KG1 (cell line): Measurements from ENCODE around the gene RNU7-1.

Source experiments
- DNase-seq: peaks from one replicate; lab custom pipeline; 2025; lab: John Stamatoyannopoulos, UW

Gene RNU7-1

DNA sequence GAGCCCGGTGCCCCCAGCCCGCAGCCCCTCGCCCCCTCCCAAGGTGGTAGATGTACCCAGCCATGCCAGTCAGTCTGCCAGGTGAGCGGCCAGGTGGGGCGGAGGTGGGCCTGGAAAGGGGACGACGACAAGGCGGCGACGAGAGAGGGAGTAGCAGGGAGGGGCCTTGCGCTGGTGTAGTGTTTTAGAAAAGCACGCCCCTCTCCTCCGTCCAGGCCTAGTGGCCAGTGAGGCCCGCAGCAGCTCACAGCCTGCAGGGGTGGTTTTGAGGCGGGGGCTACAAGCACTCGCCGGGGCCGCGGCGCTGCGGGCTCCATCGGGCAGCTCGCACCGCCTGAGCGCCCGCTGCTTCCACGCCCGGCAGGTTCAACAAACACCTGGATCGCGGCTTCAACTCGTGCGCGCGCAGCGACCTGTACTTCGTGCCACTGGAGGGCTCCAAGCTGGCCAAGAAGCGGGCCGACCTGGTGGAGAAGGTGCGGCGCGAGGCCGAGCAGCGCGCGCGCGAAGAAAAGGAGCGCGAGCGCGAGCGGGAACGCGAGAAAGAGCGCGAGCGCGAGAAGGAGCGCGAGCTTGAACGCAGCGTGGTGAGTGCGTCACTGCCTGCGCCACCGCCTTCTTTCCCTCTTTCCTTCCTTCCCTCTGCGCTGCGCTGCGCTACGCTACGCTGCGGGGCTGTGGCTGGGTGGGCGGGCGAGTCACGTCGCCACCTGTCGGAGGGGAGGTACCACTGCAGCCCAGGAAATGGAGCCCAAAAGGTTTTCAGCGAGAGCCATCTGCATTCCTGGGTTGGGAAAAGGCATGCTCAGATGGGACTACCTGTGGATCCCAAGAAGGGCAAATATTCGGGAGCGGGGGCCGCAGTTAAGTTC, 5.9 kb upstream of the RNU7-1 start:
- DNase-seq: peak; percentile 92

DNA sequence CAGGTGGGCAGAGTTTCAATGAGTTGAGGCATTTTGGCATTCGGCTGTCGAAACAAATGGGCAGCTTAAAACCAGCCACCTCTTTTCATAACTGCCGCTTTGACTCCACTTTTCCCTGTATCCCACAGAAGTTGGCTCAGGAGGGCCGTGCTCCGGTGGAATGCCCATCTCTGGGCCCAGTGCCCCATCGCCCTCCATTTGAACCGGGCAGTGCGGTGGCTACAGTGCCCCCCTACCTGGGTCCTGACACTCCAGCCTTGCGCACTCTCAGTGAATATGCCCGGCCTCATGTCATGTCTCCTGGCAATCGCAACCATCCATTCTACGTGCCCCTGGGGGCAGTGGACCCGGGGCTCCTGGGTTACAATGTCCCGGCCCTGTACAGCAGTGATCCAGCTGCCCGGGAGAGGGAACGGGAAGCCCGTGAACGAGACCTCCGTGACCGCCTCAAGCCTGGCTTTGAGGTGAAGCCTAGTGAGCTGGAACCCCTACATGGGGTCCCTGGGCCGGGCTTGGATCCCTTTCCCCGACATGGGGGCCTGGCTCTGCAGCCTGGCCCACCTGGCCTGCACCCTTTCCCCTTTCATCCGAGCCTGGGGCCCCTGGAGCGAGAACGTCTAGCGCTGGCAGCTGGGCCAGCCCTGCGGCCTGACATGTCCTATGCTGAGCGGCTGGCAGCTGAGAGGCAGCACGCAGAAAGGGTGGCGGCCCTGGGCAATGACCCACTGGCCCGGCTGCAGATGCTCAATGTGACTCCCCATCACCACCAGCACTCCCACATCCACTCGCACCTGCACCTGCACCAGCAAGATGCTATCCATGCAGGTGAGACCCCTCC, 5.0 kb upstream of the RNU7-1 start:
- no peak for DNase-seq

DNA sequence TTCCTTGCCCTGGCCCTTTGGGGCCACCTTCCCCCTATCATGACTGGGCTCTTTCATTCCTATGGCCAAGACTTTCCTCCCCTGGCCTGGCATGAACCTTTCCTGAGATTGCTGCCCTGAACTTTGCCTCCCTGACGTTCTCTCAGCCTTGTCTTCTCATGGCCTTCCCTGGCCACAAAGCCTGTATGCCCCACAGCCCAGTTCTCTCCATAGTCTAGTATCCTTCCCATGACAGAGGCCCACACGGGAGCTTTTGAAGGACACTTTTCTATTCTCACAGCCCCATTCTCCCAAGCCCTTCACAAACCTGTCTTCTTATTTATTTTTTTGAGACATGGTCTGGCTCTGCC, 4.5 kb upstream of the RNU7-1 start:
- no peak for DNase-seq

DNA sequence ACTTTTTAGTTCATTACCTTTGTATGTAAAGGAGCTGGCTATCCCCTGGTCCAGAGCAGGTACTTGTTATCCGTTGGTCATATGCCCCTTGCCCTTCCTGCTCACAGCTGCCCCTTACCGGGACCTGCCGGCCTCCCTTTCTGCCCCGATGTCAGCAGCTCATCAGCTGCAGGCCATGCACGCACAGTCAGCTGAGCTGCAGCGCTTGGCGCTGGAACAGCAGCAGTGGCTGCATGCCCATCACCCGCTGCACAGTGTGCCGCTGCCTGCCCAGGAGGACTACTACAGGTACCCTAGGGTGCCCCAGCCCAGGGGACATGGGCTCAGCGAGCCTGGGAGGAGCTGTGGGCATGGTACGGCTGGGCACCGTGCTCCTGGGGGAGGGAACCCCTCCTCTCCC, 2.3 kb upstream of the RNU7-1 start:
- no peak for DNase-seq

DNA sequence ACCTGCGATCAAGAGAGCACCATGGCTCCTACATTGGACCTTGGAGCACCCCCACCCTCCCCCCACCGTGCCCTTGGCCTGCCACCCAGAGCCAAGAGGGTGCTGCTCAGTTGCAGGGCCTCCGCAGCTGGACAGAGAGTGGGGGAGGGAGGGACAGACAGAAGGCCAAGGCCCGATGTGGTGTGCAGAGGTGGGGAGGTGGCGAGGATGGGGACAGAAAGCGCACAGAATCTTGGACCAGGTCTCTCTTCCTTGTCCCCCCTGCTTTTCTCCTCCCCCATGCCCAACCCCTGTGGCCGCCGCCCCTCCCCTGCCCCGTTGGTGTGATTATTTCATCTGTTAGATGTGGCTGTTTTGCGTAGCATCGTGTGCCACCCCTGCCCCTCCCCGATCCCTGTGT, 1.8 kb upstream of the RNU7-1 start:
- no peak for DNase-seq

DNA sequence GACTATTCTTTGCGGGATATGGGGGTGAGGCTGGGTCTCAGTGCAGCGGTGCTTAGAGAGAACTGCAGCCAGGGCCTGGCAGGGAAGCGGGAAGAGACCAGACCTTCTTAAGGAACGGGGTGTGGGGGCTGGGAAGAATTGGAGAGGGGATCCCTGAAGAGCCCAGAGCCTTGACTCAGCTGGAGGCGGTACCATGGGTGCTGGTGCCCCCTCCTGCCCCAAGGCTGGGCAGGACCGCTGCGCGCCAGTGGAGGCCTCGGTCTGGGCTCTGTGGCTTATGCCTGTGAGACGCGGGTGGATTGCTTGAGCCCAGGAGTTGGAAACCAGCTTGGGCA, 1.3 kb upstream of the RNU7-1 start:
- DNase-seq: no peak

DNA sequence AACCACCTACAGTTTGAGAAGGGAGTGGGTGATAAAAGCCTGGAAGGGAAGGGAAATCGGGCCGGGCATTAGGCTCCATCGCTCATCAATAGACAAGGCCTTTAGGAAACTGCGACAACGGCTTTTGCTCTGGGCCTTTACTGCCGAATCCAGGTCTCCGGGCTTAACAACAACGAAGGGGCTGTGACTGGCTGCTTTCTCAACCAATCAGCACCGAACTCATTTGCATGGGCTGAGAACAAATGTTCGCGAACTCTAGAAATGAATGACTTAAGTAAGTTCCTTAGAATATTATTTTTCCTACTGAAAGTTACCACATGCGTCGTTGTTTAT, 261 bp upstream of the RNU7-1 start:
- peak; percentile 89 for DNase-seq

DNA sequence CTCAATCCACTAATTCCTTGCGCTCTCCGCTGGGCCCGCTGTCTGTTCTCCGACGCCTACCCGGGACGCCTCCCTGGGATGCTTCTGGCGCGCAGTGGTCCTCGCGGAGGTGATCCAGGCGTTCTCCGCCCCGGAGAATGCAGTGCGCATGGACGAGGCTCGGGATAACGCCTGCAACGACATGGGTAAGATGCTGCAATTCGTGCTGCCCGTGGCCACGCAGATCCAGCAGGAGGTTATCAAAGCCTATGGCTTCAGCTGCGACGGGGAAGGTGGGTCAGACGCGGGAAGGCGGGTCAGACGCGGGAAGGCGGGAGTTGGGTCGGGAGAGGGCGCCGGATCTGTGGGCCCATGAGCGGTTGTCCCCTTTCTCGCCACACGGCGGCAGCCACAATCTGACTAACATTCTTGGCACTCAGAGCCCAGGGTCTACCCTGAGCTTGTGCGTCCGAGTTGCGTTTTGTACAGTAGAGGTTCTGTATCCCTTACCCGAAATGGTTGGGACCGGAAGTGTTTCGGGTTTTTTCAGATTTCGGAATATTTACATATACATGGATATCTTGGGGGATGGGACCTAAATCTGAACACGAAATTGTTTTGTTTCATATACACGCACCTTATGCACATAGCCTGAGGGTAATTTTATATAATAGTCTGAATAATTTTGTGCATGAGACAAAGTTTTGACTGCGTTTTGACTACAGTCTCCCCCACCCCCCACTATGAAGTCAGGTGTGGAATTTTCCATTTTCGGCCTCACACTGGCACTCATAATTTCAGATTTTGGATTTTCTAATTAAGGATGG, 968 bp downstream of the RNU7-1 start:
- peak; percentile 83 for DNase-seq

DNA sequence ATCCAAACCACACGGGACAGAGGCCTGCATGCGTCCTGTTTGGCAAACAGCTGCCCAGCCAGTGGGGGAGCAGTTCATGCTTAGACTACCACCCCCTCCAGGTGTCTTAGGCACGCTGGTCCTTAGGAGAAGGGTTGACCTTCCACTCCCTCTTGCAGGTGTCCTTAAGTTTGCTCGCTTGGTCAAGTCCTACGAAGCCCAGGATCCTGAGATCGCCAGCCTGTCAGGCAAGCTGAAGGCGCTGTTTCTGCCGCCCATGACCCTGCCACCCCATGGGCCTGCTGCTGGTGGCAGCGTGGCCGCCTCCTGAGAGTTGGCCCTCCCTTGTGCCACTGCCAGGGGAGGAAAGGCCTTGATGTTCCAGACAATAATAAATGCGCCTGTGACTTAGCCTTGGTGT, 2.0 kb downstream of the RNU7-1 start:
- no peak for DNase-seq

DNA sequence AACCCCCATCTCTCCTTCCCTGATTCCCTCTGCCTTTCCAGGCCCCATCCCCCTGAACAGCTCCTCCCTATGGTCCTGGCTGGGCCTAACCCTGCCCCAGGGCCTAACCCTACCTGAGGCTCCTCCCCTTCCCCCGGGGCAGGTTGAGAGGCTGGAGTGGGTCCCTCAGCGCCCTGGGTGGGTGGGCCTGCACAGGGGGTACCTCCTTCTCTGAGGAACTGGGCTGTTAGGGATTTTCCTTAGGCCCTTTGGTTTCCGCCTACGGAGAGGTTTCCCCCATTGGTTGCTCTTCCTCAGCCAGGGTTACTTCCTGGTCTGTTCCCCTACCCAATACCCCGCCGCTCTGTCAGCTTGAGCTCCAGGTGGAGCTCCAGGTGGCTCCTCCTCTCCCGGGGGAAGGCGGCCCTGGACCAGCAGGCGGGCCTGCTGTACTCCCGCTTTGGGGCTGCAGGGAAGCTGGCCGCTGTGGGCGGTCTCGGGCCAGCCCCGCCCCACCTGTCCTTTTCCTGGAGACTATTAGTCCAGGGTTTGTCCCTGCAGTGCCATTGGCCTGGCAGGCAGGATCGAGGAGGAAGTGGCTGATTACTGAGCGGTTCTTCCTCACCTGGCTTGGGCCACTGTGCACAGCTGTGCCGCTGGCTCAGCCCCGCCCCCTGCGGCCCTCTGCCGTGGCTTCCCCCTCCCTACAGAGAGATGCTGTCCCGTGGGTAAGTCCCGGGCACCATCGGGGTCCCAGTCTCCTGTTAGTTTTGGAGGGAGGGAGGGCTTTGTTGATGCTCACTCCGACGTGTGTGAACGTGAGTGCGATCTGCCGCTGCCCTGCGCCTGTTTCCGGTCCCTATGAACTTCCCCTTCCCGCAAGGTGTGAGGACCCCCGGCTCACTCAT, 2.7 kb downstream of the RNU7-1 start:
- DNase-seq: no peak

DNA sequence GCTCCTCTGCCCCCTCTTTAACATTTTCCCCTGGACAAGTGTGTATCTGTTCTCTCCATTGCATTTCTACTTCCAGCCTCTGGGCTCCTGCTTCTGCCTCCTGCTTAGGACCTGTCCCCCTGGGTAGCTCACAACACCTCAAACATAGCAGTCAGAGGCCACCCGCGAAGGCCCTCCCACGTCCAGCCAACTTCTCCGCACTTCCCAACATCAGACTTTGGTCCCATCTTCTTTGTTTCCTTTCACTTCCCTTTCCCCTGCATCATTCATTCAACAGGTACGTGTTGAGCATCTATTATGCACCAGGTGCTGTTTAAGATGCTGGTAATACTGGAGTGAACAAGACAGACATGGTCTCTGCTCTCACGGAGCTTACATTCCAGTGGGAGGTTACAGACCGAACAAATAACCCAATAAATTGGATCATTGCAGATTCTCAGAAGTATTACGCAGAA, 3.3 kb downstream of the RNU7-1 start:
- DNase-seq: no peak

DNA sequence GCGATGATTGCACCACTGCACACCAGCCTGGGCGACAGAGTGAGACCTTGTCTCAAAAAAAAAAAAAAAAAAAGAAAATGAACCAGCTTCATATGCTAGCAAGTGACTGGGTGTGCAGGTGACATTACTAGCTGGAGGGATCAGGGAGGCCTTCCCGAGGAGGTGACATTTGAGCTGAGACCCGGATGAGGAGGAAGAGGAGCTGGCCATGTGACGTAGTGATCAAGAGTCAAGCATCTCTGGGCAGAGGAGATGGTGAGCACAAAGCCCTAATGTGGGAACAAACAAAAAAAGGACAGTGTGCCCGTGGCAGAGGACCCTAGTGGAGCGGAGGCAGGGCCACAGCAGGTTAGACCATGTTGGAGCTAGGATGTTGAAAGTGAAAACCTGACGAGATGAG, 4.0 kb downstream of the RNU7-1 start:
- DNase-seq: no peak

DNA sequence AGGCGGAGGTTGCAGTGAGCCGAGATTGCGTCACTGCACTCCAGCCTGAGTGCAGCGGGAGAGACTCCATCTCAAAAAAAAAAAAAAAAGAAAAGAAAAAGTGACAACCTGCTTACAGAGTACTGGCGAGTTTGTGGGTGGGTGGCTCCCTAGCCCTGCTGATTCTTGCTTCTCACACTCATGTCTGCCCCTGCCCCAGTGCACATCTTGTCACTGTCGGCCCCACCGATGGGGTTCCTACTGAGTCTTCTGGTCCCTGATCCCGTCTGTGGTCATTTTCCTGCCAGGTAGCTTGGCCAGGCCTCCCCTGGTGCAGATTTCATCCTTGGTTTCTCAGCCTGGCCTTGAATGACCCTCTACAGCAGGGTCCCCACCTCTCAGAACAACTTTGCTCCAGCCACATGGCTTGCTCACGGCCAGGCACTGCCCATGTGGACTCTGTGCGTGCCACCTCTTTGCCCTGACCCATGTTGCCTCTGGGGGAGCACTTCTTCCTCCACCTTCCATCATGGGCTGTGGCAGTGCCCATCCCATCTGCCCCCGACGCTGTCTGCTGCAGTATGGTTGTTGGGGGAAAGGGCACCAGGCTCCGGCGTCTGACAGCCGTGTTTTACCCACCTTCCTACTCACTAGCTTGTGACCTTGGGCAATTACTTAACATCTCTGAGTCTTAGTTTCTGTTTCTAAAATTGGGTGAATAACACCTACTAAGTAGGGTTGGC, 5.4 kb downstream of the RNU7-1 start:
- no peak for DNase-seq

DNA sequence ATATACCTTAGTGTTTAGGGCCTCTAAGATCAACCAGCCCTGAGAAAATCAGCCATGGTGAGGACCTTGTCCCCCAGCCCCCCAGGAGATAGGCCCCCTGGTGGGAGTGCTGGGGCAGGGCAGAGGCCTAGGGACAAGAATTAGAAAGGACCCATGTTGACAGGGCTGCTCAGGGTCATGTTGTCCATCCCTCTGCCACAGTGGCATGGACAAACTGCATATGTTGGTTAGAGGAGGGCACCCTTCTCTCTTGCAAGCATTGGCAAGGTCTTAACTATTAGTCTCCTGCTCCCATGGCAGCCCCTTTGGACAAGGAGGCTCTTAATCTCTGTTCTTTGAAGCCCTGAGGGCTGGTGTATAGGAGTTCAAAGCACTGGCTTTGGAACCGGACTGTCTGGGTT, 6.8 kb downstream of the RNU7-1 start:
- peak; percentile 26 for DNase-seq

DNA sequence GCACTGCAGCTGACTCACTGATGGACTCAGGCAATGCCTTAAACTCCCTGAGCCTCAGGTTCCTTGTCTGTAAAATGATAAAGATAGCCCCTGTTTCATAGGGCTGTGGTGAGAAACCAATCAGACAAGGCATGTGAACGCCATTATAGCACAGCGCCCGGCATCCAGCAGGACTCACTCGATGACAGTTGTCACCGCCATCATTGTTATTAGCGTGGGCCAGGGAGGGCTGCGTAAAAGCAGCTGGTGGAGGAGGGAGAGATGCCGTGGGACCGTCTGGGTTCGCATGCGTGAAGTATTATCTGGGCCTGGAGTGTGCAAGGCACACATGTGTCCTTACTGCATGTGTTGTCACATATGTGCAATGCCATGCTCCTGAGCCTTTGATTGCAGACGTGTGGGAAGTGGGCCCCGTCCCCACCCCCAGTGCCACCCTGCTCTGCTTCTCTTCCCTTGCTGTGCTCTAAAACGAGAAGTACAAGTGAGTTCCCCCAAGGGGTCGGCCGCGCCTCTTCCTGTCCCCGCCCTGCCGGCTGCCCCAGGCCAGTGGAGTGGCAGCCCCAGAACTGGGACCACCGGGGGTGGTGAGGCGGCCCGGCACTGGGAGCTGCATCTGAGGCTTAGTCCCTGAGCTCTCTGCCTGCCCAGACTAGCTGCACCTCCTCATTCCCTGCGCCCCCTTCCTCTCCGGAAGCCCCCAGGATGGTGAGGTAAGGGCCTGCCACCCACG, 7.4 kb downstream of the RNU7-1 start, which contains the start of gene PTPN6:
TSS of gene PTPN6 (plus strand) at position 546 of the 730 bp plus-strand sequence. CDS start at position 703, 157 bp downstream.
- DNase-seq: peak; percentile 78

DNA sequence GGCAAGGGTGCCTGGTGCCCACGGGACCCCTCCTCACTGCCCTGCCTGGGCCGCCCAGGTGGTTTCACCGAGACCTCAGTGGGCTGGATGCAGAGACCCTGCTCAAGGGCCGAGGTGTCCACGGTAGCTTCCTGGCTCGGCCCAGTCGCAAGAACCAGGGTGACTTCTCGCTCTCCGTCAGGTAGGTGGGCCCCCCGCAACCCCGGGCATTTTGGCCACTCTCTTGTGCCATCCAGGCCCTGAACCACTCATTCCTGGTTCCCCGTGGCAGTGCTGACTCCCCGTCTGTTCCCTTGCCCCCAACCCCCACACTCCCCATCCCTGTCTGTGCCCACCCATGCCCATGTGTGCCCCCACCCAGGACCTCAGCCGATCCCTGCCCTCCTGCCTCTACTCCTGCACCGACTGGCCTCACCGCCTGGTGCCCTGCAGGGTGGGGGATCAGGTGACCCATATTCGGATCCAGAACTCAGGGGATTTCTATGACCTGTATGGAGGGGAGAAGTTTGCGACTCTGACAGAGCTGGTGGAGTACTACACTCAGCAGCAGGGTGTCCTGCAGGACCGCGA, 8.0 kb downstream of the RNU7-1 start:
- no peak for DNase-seq

DNA sequence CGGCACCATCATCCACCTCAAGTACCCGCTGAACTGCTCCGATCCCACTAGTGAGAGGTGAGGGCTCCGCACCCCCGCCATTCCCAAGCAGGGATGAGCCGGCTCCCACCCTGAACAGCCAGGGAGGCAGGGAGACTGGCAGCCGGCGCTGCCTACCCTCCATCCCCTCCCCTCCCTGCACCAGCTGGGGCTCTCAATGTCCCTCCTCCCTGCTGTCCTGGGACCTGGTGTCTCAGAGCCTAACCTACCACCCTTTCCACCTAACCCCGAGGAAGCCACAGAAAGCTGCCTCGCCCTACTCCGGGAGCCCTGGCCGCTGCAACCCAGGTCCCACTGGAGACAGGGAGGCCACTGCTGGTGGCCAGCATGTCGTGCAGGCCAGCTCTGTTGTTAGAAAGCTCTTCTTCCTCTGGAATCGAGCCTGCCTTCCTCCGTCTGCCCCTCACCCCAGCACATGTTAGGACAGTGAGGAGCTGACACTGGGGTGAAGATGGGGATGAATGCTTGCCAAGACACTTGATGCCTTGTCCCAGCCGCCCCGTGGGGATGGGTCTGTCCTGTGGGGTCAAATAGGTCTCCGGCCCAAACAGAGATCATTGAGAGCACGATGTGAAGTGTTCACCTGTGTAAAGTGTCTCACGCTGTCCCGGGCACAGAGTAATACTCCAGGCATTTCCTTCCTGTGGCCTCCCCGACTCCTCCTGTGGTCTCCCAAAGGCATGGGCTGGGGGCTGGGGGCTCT, 8.7 kb downstream of the RNU7-1 start:
- DNase-seq: no peak

DNA sequence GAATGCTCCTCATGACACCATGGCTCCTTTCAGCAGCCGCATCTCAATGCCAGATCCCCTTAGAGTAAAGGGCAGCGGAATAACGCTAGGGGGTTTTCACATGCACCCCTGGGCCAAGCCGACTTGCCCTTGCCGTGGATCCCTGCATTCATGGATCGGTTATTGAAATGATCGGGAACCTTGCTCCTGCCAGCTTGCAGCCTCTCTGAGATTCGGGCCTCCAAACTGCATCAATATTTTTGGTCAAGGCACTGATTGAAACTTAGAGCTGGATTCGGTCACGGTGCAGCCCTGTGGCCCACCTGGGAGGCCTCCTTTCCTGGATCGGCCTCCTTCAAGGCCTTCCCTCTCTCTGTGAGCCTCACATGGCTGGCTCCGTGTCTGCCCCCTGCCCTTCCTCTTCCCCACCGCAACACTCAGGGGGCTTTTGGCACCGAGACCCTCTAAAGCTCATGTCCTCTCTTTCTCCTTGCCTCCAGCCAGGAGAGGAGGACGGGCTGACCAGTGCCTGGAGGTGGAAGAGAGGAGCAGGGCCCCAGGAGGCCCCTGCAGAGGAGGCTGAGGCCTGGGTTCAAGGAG, 9.3 kb downstream of the RNU7-1 start:
- no peak for DNase-seq
